IMR-90 (cell line): ENCODE measurements around the gene TNFRSF14.

Experiments
- CEBPB ChIP-seq: IDR thresholded peaks from 2 replicates; pipeline ENCODE4 v1.6.1; 2012; ENCODE audit warnings: low read depth, low read length, improper control_type of control experiment
- CHD1 ChIP-seq: IDR thresholded peaks from 2 replicates; pipeline ENCODE4 v1.6.1; 2012; ENCODE audit warnings: low read depth, low read length, improper control_type of control experiment
- MAFK ChIP-seq: IDR thresholded peaks from 2 replicates; pipeline ENCODE4 v1.6.1; 2012; ENCODE audit warnings: low read depth, low read length, improper control_type of control experiment
- MXI1 ChIP-seq: IDR thresholded peaks from 2 replicates; pipeline ENCODE4 v1.6.1; 2012; ENCODE audit warnings: low read depth, mild to moderate bottlenecking, low read length, moderate library complexity, borderline replicate concordance
- NFE2L2 ChIP-seq: fragments of 150-350 bp; IDR thresholded peaks from 2 replicates; pipeline ENCODE4 v1.6.1; 2016; ENCODE audit warnings: low read depth, mild to moderate bottlenecking, low read length
- POLR2A ChIP-seq: IDR thresholded peaks from 2 replicates; pipeline ENCODE4 v1.6.1; 2012; ENCODE audit warnings: mild to moderate bottlenecking, low read depth, low read length
- RCOR1 ChIP-seq: IDR thresholded peaks from 2 replicates; pipeline ENCODE4 v1.6.1; 2012; ENCODE audit warnings: mild to moderate bottlenecking, low read length, improper control_type of control experiment; ENCODE audit not compliant: insufficient replicate concordance
- RFX5 ChIP-seq: IDR thresholded peaks from 2 replicates; pipeline ENCODE4 v1.8.0; 2012; ENCODE audit warnings: low read depth, mild to moderate bottlenecking, low read length, moderate library complexity
- SMC3 ChIP-seq: fragments of 150-350 bp; IDR thresholded peaks from 2 replicates; pipeline ENCODE4 v1.6.1; 2016; ENCODE audit warnings: low read depth, mild to moderate bottlenecking, antibody characterized with exemption, low read length, moderate library complexity
- TF ChIP-seq, protein P1 (sequence below): conservative IDR thresholded peaks from 2 replicates; pipeline ENCODE4 v1.5.1; 2012; ENCODE audit warnings: mild to moderate bottlenecking, low read depth, low read length, improper control_type of control experiment
- TF ChIP-seq, protein P2 (sequence below): fragments of 150-350 bp; IDR thresholded peaks from 2 replicates; pipeline ENCODE4 v1.6.1; 2016; ENCODE audit warnings: low read depth, mild to moderate bottlenecking, low read length, moderate library complexity, borderline replicate concordance

DNA sequence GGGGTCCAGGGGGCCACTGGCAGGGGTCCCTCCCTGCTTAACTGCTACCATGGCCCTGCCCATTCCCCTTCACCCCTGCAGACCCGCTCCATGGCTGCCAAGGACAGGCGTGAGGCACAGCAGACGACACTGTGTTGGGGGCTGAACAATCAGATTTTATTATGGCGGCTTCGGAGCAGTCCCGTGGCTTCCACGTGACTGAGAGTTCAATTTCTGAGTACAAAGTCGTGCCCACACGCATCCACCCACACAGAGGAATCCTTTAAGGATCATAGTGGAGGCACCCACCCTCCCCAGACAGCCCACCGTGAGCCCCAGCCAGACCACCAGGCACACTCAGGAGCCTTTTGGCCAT lies 27.6 kb upstream of the TNFRSF14 start:
- no peak for TF ChIP-seq RCOR1
- no peak for TF ChIP-seq RFX5
- TF ChIP-seq, protein P1, sequence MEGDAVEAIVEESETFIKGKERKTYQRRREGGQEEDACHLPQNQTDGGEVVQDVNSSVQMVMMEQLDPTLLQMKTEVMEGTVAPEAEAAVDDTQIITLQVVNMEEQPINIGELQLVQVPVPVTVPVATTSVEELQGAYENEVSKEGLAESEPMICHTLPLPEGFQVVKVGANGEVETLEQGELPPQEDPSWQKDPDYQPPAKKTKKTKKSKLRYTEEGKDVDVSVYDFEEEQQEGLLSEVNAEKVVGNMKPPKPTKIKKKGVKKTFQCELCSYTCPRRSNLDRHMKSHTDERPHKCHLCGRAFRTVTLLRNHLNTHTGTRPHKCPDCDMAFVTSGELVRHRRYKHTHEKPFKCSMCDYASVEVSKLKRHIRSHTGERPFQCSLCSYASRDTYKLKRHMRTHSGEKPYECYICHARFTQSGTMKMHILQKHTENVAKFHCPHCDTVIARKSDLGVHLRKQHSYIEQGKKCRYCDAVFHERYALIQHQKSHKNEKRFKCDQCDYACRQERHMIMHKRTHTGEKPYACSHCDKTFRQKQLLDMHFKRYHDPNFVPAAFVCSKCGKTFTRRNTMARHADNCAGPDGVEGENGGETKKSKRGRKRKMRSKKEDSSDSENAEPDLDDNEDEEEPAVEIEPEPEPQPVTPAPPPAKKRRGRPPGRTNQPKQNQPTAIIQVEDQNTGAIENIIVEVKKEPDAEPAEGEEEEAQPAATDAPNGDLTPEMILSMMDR = no peak
- no peak for TF ChIP-seq NFE2L2
- TF ChIP-seq POLR2A = no peak
- no peak for TF ChIP-seq MXI1
- no peak for TF ChIP-seq MAFK
- TF ChIP-seq SMC3 = no peak
- no peak for TF ChIP-seq CEBPB
- TF ChIP-seq, protein P2, sequence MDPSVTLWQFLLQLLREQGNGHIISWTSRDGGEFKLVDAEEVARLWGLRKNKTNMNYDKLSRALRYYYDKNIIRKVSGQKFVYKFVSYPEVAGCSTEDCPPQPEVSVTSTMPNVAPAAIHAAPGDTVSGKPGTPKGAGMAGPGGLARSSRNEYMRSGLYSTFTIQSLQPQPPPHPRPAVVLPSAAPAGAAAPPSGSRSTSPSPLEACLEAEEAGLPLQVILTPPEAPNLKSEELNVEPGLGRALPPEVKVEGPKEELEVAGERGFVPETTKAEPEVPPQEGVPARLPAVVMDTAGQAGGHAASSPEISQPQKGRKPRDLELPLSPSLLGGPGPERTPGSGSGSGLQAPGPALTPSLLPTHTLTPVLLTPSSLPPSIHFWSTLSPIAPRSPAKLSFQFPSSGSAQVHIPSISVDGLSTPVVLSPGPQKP = no peak
- TF ChIP-seq CHD1 = no peak
